H9 (cell line): Measurements from ENCODE around the gene GCC2. TPM values are rescaled to one million over a fixed set of nuclear protein-coding genes. Genes with fewer than 3 reads are reported as not detected.

ENCODE experiments used
- DNase-seq: peaks from one replicate; pipeline ENCODE4 v3.0.0-alpha.2; 2017
- H2AFZ ChIP-seq: one replicate; pipeline ENCODE4 v1.6.1; 2013; ENCODE audit warnings: mild to moderate bottlenecking, low read length, control low read depth, moderate library complexity
- H2AK5ac ChIP-seq: 2 replicates; pipeline ENCODE4 v1.6.1; 2013; ENCODE audit warnings: low read length, control low read depth, mixed read lengths; ENCODE audit not compliant: insufficient read length
- H2BK120ac ChIP-seq: one replicate; pipeline ENCODE4 v1.6.1; 2013; ENCODE audit warnings: low read depth, mild to moderate bottlenecking, low read length, control low read depth, inconsistent platforms; ENCODE audit not compliant: poor library complexity, severe bottlenecking
- H2BK12ac ChIP-seq: 2 replicates; pipeline ENCODE4 v1.6.1; 2013; ENCODE audit warnings: low read length, control low read depth, mixed read lengths, low read depth; ENCODE audit not compliant: insufficient read length
- H2BK15ac ChIP-seq: 2 replicates; pipeline ENCODE4 v1.6.1; 2013; ENCODE audit warnings: low read depth, low read length, control low read depth
- H2BK20ac ChIP-seq: one replicate; pipeline ENCODE4 v1.6.1; 2013; ENCODE audit warnings: low read depth, mild to moderate bottlenecking, low read length, control low read depth, inconsistent platforms; ENCODE audit not compliant: poor library complexity, severe bottlenecking
- H2BK5ac ChIP-seq: 2 replicates; pipeline ENCODE4 v1.6.1; 2013; ENCODE audit warnings: low read length, control low read depth, mixed read lengths; ENCODE audit not compliant: insufficient read length
- H3K14ac ChIP-seq: 2 replicates; pipeline ENCODE4 v1.6.1; 2013; ENCODE audit warnings: low read length, control low read depth; ENCODE audit not compliant: insufficient read depth
- H3K18ac ChIP-seq: 2 replicates; pipeline ENCODE4 v1.6.1; 2013; ENCODE audit warnings: low read depth, mild to moderate bottlenecking, mixed read lengths, low read length, control low read depth; ENCODE audit not compliant: insufficient read length
- H3K23ac ChIP-seq: 2 replicates; pipeline ENCODE4 v1.6.1; 2013; ENCODE audit warnings: low read length, control low read depth, mixed read lengths, low read depth; ENCODE audit not compliant: insufficient read length
- H3K23me2 ChIP-seq: 2 replicates; pipeline ENCODE4 v1.6.1; 2013; ENCODE audit warnings: low read depth, mild to moderate bottlenecking, mixed read lengths, low read length, control low read depth; ENCODE audit not compliant: insufficient read length, poor library complexity, severe bottlenecking
- H3K27ac ChIP-seq: 2 replicates; pipeline ENCODE4 v1.5.1; 2013; ENCODE audit warnings: low read length, control low read depth, mixed read lengths, low read depth; ENCODE audit not compliant: insufficient read length
- H3K27me3 ChIP-seq: 2 replicates; pipeline ENCODE4 v1.6.1; 2013; ENCODE audit warnings: low read length, control low read depth, inconsistent platforms; ENCODE audit not compliant: insufficient read depth
- H3K4ac ChIP-seq: 2 replicates; pipeline ENCODE4 v1.6.1; 2013; ENCODE audit warnings: low read depth, mild to moderate bottlenecking, control low read depth, inconsistent platforms, low read length, moderate library complexity
- H3K4me1 ChIP-seq: 2 replicates; pipeline ENCODE4 v1.6.1; 2013; ENCODE audit warnings: low read length, control low read depth, inconsistent platforms; ENCODE audit not compliant: insufficient read depth
- H3K4me2 ChIP-seq: 2 replicates; pipeline ENCODE4 v1.6.1; 2013; ENCODE audit warnings: low read length, control low read depth, mixed read lengths; ENCODE audit not compliant: insufficient read length, insufficient read depth
- H3K56ac ChIP-seq: 2 replicates; pipeline ENCODE4 v1.6.1; 2013; ENCODE audit warnings: low read depth, mild to moderate bottlenecking, mixed read lengths, low read length, control low read depth; ENCODE audit not compliant: insufficient read length
- H3K79me1 ChIP-seq: 2 replicates; pipeline ENCODE4 v1.6.1; 2013; ENCODE audit warnings: low read depth, mild to moderate bottlenecking, moderate library complexity, low read length, control low read depth, inconsistent platforms; ENCODE audit not compliant: insufficient read depth, poor library complexity, severe bottlenecking
- H3K79me2 ChIP-seq: 2 replicates; pipeline ENCODE4 v1.6.1; 2013; ENCODE audit warnings: low read length, control low read depth, inconsistent platforms; ENCODE audit not compliant: insufficient read depth
- H3K9ac ChIP-seq: 2 replicates; pipeline ENCODE4 v1.6.1; 2013; ENCODE audit warnings: low read length, control low read depth, mixed read lengths; ENCODE audit not compliant: insufficient read length; ENCODE audit errors: extremely low read depth
- H3K9me3 ChIP-seq: one replicate; pipeline ENCODE4 v1.6.1; 2013; ENCODE audit warnings: low read depth, low read length, inconsistent platforms; ENCODE audit not compliant: control insufficient read depth
- H3T11ph ChIP-seq: one replicate; pipeline ENCODE4 v1.6.1; 2013; ENCODE audit warnings: mild to moderate bottlenecking, low read length, control low read depth, inconsistent platforms
- H4K20me1 ChIP-seq: one replicate; pipeline ENCODE4 v1.6.1; 2013; ENCODE audit not compliant: control insufficient read depth, insufficient read length, insufficient read depth
- H4K5ac ChIP-seq: 2 replicates; pipeline ENCODE4 v1.6.1; 2013; ENCODE audit warnings: low read depth, mild to moderate bottlenecking, mixed read lengths, low read length, control low read depth; ENCODE audit not compliant: insufficient read length
- H4K8ac ChIP-seq: replicated peaks from 2 replicates; pipeline ENCODE4 v1.6.1; 2013; ENCODE audit warnings: low read length, control low read depth, mixed read lengths, low read depth; ENCODE audit not compliant: insufficient read length
- H4K91ac ChIP-seq: 2 replicates; pipeline ENCODE4 v1.6.1; 2013; ENCODE audit warnings: low read depth, mild to moderate bottlenecking, moderate library complexity, mixed read lengths, low read length, control low read depth; ENCODE audit not compliant: insufficient read length
- H3K27ac Mint-ChIP-seq, 3 experiments: 2 replicates in 2 of 3; 3 replicates in 1 of 3; pipeline ENCODE4 v1.8.0; 2020 to 2021; ENCODE audit warnings: mixed read lengths in 3 of 3, mild to moderate bottlenecking in 1 of 3, moderate library complexity in 1 of 3
- H3K27me3 Mint-ChIP-seq: 2 replicates; pipeline ENCODE4 v1.8.0; 2021; ENCODE audit warnings: low read depth, mild to moderate bottlenecking, moderate library complexity, mixed read lengths
- H3K36me3 Mint-ChIP-seq, 3 experiments: 2 replicates in 2 of 3; 3 replicates in 1 of 3; pipeline ENCODE4 v1.8.0; 2020 to 2021; ENCODE audit warnings: low read depth in 3 of 3, mixed read lengths in 3 of 3; ENCODE audit not compliant: insufficient read depth in 1 of 3
- H3K4me1 Mint-ChIP-seq, 2 experiments: 2 replicates each; pipeline ENCODE4 v1.8.0; 2020; ENCODE audit warnings: mixed read lengths in 2 of 2
- H3K4me3 Mint-ChIP-seq, 2 experiments: 2 replicates in 1 of 2; 3 replicates in 1 of 2; pipeline ENCODE4 v1.8.0; 2020 to 2021; ENCODE audit warnings: mild to moderate bottlenecking in 2 of 2, mixed read lengths in 2 of 2, moderate library complexity in 1 of 2
- H3K9me3 Mint-ChIP-seq, 2 experiments: 2 replicates in 1 of 2; 3 replicates in 1 of 2; pipeline ENCODE4 v1.8.0; 2020; ENCODE audit warnings: mild to moderate bottlenecking in 2 of 2, mixed read lengths in 2 of 2, moderate library complexity in 1 of 2
- CTCF ChIP-seq: fragments of 200-600 bp; sonication (generic); conservative IDR thresholded peaks from 3 replicates; pipeline ENCODE4 v1.8.0; 2021; ENCODE audit warnings: antibody characterized with exemption, mild to moderate bottlenecking
- WGBS: extraction: QIAGEN DNeasy Blood & Tissue Kit; methylation state at CpG from one replicate; pipeline ENCODE4 v1.1.7; 2013; ENCODE audit warnings: missing lambda C conversion rate, low lambda C conversion rate, mixed read lengths; ENCODE audit not compliant: insufficient read length; ENCODE audit errors: extremely low coverage; 5-methylcytosine and 5-hydroxymethylcytosine counted together
- total RNA-seq: library from RNA; stranded (reverse); gene quantifications from 2 replicates; pipeline ENCODE4 v1.2.1, GENCODE V29; 2021

The GCC2 gene
- total RNA-seq, 1 experiment from 2014 or later: 53.3 TPM

DNA sequence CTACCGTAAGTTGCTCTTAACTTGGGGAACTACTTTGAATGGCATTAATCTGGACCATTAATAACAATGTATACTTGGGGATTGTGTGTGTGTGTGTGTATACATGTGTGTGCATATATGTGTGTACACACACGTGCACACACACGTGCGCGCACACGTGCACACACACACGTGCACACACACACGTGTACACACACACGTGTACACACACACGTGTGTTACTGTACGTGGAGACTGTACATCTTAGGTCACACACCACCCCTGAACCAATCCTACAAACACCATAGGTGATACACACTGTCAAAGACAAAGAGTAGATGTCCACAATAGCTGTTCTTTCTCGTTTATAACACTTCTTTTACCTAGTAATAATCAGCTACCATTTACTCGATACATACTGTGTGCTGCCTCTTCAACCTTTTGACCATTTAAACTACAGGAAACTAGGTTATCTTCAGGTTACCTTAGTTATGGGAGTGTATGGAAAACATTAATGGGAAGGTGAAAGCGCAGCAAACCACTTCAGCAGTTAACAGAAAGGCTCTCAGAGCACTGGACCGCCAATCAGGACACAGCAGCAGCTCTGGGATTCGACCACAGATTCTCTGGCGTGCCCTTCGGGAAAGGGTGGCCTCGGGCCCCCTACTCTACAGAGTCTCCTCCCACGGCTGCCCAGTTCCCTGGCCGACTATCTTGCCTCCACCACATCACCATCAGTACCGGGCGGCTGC lies 894 bp upstream of the GCC2 start:
- TF ChIP-seq CTCF: no peak
- no peaks in the 10 kb centered on the region; the same call in 1 of the 2 replicates for H3K79me2 ChIP-seq
- H2AFZ ChIP-seq: no peak overlapping the region
- H3K4me1 ChIP-seq: peaks cover 2% of the 10 kb centered on the region; the same call in 1 of the 2 replicates
- H2BK20ac ChIP-seq: no peak overlapping the region
- no peak overlapping the region for H3T11ph ChIP-seq
- no peak overlapping the region for H4K5ac ChIP-seq
- H3K27me3 Mint-ChIP-seq: no peaks in the 10 kb centered on the region
- peak overlapping the region; percentile 55 for H3K9ac ChIP-seq
- H4K20me1 ChIP-seq: no peaks in the 10 kb centered on the region
- H3K4me1 Mint-ChIP-seq: peaks cover 29% of the 10 kb centered on the region in 2 experiments
- H3K56ac ChIP-seq: no peak overlapping the region
- peak overlapping the region; percentile 67 for H3K4me2 ChIP-seq
- no peaks in the 10 kb centered on the region for H3K27me3 ChIP-seq
- H3K27ac ChIP-seq: no peak overlapping the region
- no peak overlapping the region for H3K4ac ChIP-seq
- H4K8ac ChIP-seq: no peak overlapping the region
- H3K14ac ChIP-seq: peak overlapping the region; percentile 34; the same call in 1 of the 2 replicates
- H3K23me2 ChIP-seq: no peaks in the 10 kb centered on the region
- H2BK12ac ChIP-seq: no peak overlapping the region
- H3K9me3 ChIP-seq: no peaks in the 10 kb centered on the region
- H3K18ac ChIP-seq: peak overlapping the region; percentile 4
- H2BK5ac ChIP-seq: no peak overlapping the region
- H2BK120ac ChIP-seq: no peak overlapping the region
- H4K91ac ChIP-seq: no peak overlapping the region
- no CpG with 5 or more reads among the region's 23 CpGs for WGBS
- H3K9me3 Mint-ChIP-seq: no peaks in the 10 kb centered on the region; a peak in 1 of 5 replicates
- H2AK5ac ChIP-seq: no peak overlapping the region
- H2BK15ac ChIP-seq: no peak overlapping the region
- H3K79me1 ChIP-seq: no peaks in the 10 kb centered on the region
- no peak for DNase-seq
- peak overlapping the region; percentile 92 to 98 (median 96) for H3K27ac Mint-ChIP-seq
- peaks cover 7 to 27% (median 24%) of the 10 kb centered on the region in 3 experiments for H3K36me3 Mint-ChIP-seq
- H3K23ac ChIP-seq: no peak overlapping the region
- peak overlapping the region; percentile 92 to 93 for H3K4me3 Mint-ChIP-seq
